GM20000 (cell line): Measurements from ENCODE around the gene MTMR3.

Experiments used
- DNase-seq: peaks from one replicate; pipeline ENCODE4 v3.0.0; 2012; ENCODE audit warnings: low spot score
- TF ChIP-seq, protein P1 (sequence below): IDR thresholded peaks from 2 replicates; pipeline ENCODE4 v1.5.1; 2012; ENCODE audit warnings: mild to moderate bottlenecking, control low read depth; ENCODE audit errors: extremely low read depth, missing control alignments

MTMR3 gene

DNA sequence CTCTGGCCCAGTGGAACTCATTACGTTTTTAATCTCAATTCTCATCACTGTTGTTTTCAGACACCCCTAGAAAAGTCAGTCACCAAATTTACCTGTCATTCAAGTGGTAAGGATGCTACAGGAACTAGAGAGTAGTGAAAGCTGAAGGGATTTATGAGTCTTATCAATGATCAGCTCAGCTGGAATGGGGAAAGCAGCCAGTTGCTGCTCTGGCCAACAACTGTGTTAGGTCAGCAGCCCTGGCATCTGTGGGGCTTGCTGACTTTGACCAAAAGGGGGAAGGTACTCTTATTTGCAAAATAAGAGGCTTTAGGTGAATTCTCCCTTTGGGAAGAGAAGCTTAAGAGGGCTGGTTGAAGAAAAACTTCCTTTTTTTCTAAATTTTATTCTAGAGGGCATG lies 121.1 kb downstream of the MTMR3 start:
- DNase-seq, result no peak
- TF ChIP-seq, protein P1, sequence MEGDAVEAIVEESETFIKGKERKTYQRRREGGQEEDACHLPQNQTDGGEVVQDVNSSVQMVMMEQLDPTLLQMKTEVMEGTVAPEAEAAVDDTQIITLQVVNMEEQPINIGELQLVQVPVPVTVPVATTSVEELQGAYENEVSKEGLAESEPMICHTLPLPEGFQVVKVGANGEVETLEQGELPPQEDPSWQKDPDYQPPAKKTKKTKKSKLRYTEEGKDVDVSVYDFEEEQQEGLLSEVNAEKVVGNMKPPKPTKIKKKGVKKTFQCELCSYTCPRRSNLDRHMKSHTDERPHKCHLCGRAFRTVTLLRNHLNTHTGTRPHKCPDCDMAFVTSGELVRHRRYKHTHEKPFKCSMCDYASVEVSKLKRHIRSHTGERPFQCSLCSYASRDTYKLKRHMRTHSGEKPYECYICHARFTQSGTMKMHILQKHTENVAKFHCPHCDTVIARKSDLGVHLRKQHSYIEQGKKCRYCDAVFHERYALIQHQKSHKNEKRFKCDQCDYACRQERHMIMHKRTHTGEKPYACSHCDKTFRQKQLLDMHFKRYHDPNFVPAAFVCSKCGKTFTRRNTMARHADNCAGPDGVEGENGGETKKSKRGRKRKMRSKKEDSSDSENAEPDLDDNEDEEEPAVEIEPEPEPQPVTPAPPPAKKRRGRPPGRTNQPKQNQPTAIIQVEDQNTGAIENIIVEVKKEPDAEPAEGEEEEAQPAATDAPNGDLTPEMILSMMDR, result no peak

DNA sequence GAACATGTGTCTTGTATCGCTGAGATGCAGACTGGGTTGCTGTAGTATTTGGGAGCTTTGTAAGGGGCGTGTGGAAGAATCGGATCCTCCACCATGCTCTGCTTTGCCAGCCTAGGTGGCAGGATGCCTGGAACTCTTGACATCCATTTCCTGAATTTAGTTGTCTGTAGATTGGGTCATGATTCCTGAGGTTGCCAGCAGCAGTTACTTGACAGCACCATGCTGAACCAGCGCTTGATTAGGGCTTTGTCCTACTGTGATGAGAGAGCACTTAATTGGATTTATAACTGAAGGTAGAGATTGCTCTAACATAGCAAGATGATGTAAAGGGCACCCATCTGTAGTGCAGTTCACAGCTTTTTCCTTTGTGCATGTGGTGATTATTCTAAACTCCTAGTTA lies 121.7 kb downstream of the MTMR3 start:
- DNase-seq, result no peak
- TF ChIP-seq, protein P1, result no peak

DNA sequence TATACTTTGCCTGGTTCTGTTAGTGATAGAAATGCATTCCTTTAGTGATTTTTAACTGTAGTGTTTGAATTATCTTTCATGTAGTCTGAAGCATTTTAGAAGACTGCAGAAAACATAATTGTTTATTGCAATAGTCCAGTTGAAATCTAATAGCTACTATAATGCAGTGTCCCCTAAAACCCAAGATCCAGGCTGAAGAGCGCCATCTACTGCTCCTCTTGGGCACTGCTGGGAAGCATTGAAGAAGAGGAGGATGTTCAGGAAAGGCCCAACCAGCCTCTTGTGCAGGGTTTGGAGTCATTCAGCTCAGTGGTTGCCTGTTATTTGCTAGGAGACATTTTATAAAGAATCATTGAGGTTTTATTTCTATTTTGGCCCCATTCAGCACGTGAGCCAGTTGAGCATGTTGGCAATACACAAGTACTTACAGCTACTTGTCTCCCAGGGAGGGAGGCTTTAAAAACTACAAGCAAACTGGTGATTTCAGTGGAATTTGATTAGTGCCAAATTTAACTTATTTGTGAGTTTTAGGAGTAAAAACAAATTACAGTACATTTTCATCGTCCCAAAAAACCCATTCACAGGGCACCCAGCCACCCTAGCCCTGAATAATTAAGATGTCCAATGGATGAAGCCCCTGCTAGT lies 122.4 kb downstream of the MTMR3 start:
- TF ChIP-seq, protein P1, result peak; percentile 98
- DNase-seq, result peak; percentile 68

DNA sequence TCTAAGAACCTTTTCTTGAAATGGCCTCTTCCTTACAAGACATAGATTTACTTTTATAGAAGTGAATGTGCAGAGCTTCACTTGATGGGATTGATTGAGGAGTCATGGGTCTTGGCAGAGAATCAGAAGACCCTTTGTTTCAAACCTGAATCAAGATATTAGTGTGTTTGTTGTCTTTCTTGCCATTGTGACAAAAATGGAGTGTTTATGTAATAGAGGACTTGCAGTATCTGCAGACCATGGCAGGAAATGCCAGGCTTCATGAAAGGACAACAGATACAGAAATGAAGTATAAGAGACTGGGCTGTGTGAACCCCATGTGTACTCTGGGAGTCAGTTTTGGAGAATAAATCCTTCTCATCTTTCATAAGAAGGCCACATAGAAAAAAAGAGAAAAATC lies 124.4 kb downstream of the MTMR3 start:
- no peak for DNase-seq
- TF ChIP-seq, protein P1, result no peak

DNA sequence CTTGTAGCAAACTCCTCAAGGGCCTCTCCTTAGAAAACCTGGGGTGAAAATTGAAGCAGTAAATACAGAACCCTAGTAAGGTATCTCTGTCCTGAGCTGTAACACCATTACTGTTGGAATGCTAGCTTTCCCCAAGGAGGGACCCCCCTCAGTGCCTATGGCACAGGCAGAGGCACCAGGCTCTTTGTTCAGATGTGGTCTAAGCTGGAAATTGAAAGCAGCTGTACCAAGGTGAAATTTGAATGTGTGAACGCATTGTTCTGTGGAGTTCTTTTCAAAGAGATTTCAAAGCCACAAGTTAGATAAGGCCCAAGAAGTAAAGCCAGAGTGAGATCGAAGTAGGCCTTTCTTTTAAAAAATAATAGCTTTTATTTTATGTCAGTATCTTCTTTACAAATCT lies 125.4 kb downstream of the MTMR3 start:
- TF ChIP-seq, protein P1, result no peak
- DNase-seq, result no peak

DNA sequence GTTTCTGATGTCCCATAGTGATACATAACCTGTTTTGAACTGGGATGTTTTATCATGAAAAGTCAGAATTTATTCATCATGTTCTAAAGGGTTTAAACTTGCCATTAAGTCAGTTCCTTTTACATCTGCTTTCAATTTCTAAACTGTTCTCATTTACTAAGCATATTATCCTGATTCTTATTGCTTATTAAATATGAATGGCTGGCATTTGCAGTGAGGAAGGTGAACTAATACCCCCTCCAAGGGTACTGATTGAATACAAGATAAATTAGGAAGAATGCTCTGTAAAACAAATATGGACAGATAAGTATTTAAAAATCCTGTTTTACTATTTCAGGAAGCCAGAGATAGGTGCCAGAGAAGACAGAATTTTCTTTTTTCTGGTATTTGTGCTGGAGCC lies 126.5 kb downstream of the MTMR3 start:
- no peak for DNase-seq
- TF ChIP-seq, protein P1, result no peak

DNA sequence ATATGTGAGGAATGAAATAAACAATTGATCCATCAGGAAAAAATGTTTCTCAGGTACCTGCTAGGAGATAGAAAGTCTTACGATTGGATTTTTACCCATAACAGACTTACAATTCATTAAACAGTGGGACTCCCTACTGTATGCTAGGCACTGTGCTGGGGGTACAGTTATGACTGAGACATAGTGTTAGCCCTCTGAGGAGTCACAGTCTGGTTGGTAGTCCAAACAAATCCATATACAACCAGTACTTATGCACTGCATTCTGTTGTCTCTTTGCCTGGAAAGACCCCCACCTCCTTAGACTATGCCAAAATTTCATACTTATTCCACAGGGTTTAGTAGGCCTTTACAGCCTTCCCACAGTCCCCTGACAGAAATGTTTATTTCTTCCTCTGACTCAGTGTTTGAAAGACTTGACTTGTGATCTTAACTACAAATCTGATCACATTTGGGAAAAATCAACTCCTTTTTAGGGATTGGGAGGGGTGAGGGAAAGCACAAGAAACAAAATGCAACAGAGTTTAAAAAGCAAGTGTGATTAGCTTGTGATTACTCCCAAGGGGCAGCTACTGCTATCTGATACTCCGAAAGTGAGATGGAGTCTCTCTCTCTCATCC lies 127.9 kb downstream of the MTMR3 start:
- TF ChIP-seq, protein P1, result no peak
- no peak for DNase-seq
